ENCODE results near the gene TPI1. TPM values are rescaled to one million over a fixed set of nuclear protein-coding genes. Genes with fewer than 3 reads are reported as not detected.

Gene TPI1
- 233 TPM for total RNA-seq

DNA sequence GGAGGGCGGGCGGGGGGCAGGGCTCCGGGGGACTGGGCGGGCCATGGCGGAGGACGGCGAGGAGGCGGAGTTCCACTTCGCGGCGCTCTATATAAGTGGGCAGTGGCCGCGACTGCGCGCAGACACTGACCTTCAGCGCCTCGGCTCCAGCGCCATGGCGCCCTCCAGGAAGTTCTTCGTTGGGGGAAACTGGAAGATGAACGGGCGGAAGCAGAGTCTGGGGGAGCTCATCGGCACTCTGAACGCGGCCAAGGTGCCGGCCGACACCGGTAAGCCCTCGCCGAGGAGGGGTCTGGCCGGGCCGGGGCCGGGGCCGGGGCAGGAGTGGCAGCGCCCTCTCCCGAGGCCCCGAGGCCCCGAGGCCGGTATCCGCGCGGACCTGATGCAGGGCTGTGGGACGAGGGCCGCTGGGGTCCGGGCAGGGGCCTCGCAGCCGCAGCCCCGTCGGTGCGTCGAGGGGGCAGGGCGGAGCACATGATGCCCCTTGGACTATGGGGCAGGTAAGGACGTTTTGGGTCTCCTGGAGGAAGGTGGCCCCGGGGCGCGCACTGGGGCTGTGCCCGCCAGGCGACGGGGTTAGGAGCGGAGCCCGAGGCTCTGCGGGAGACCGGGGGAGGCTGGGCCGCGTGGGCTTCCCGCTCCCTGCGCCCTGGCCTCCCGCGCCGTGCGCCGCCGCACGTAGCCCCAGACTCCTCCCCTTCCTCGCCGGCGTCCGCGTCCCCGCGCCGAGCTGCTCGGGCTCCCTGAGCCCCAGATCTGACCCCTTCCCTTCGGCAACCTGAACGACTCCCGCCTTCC lies at the start of gene TPI1:
Gene TPI1, plus strand, starts transcription at position 119 of the 798 bp plus-strand sequence. Its CDS starts 36 bp downstream, at position 155.
- ATAC-seq = peak; percentile 86
- DNase-seq (ENCODE audit: low spot score) = peak; percentile 82
- intact Hi-C loops (cut with DNase I) = no loop called here

DNA sequence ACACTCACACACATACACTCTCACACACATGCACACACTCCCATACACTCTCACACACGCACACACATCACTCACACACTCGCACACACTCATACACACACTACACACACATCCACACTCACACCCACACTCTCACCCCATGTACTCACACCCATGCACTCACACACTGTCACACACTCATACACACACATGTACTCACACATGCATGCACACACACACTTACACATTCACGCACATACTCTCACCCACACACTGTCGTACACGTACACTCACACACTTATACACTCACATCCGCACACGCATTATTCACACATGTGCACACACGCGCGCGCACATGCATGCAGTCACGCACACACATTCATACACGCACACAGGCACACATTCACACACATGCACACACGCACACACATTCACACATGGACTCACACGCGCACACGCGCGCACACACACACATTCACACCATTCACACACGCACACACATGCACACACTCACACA lies 49.6 kb upstream of the TPI1 start:
- ATAC-seq = no peak
- intact Hi-C loops (cut with DNase I) = loop anchor here (1.0 kb wide), 1 partner anchor 41 kb away; no protein-coding TSS in a partner anchor
- DNase-seq (ENCODE audit: low spot score) = no peak

DNA sequence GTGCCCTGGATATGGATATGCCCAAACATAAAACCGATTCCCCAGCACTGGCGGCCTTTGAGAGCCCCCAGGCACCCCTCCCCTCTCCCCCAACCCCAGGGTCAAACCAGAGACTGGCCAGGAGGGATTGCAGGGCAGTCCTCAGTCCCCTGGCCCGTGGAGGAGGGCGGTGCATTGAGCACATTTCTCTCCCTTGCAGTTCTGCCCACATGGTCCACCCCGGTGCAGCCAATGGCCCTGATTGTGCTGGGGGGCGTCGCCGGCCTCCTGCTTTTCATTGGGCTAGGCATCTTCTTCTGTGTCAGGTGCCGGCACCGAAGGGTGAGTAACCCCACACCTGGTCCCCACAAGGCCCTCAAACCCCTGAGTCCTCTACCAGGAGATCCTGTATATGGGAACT lies 49.1 kb upstream of the TPI1 start:
- ATAC-seq (no peak), DNase-seq (ENCODE audit: low spot score) (no peak)
- intact Hi-C loops (cut with DNase I) = no loop called here

DNA sequence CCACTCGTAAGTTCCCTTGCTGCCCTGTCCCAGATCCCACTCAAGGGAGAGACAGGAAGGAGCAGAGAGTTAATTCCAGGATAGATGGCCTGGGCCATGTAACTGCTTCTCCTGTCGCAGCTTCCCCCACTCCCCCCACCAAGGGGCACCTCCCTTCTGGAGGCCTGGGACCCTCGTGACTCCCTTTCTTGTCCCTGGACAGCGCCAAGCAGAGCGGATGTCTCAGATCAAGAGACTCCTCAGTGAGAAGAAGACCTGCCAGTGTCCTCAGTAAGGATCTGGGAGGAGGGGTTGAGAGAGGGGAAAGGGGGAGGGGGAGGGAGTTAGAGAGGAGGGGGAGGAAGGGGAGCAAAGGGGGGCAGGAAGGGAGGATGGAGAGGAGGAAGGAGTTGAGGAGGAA lies 48.7 kb upstream of the TPI1 start:
- DNase-seq (ENCODE audit: low spot score) (no peak), ATAC-seq (no peak)
- intact Hi-C loops (cut with DNase I) = no loop called here

DNA sequence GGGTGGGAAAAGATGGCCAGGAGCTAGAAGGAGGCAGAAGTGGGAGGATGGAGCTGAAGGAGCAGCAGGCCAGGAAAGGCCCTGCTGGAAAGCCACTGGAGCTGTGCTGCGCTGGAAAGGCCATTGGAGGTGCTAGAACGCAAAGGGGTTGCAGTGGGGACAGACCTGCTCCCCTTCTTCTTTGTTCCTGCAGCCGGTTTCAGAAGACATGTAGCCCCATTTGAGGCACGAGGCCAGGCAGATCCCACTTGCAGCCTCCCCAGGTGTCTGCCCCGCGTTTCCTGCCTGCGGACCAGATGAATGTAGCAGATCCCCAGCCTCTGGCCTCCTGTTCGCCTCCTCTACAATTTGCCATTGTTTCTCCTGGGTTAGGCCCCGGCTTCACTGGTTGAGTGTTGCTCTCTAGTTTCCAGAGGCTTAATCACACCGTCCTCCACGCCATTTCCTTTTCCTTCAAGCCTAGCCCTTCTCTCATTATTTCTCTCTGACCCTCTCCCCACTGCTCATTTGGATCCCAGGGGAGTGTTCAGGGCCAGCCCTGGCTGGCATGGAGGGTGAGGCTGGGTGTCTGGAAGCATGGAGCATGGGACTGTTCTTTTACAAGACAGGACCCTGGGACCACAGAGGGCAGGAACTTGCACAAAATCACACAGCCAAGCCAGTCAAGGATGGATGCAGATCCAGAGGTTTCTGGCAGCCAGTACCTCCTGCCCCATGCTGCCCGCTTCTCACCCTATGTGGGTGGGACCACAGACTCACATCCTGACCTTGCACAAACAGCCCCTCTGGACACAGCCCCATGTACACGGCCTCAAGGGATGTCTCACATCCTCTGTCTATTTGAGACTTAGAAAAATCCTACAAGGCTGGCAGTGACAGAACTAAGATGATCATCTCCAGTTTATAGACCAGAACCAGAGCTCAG lies 48.0 kb upstream of the TPI1 start:
- no peak for ATAC-seq
- DNase-seq (ENCODE audit: low spot score) = no peak
- intact Hi-C loops (cut with DNase I) = loop anchor here (10.0 kb wide), 1 partner anchor 65 kb away; the partner anchor contains the start of gene MLF2

DNA sequence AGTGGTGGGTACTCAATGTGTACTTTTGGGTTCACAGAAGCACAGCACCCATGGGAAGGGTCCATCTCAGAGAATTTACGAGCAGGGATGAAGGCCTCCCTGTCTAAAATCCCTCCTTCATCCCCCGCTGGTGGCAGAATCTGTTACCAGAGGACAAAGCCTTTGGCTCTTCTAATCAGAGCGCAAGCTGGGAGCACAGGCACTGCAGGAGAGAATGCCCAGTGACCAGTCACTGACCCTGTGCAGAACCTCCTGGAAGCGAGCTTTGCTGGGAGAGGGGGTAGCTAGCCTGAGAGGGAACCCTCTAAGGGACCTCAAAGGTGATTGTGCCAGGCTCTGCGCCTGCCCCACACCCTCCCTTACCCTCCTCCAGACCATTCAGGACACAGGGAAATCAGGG lies 47.2 kb upstream of the TPI1 start:
- DNase-seq (ENCODE audit: low spot score) = no peak
- intact Hi-C loops (cut with DNase I) = loop anchor here (10.0 kb wide), 1 partner anchor 65 kb away; the partner anchor contains the start of gene MLF2
- no peak for ATAC-seq

DNA sequence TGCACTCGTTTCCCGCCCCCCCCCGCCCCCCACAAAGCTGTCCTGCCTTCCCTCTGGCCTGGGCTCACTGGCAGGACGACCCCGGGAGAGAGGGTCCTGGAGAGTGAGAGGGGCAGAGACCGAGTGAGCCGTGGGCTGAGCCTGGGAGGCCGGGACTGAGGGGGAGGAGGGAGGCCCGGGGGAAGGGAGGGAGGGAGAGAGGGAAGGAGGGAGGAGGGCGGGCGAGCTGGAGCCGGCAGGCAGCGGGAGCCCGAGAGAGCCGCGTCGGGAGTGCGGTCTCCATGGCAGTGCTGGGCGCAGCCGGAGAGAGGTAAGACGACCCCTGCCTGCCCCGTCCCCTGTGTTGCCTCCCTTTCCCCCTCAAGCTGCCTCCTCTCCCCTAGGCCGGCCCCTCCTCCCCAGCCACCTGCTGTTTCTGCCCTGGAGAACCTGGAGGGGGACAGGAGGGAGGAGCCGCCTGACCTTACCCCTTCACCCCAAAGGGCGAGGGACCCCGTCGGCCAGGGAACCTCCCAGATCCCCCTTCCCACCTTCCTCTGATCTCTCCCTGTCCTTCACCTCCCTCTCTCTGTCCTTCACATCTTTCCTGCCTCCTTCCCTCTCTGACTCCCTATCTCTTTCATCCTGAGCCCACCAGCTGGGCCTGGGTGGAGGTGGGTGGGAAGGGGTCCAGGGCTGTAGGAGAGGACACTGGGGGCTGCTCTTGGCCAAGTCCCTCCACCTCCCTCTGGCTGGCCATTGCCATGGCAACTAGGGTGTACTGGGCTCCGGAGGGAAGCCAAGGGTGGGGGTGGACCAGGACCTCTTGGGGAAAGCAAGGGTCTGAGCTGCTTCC lies 45.5 kb upstream of the TPI1 start, which contains the start of gene GPR162:
Gene GPR162, plus strand, starts transcription at position 231 of the 835 bp plus-strand sequence. CDS start 2,078 bp downstream, outside the sequence.
- ATAC-seq (peak; percentile 63), DNase-seq (ENCODE audit: low spot score) (peak; percentile 80)
- intact Hi-C loops (cut with DNase I) = loop anchor here (10.0 kb wide), 1 partner anchor 67 kb away; the partner anchor contains the start of gene MLF2

DNA sequence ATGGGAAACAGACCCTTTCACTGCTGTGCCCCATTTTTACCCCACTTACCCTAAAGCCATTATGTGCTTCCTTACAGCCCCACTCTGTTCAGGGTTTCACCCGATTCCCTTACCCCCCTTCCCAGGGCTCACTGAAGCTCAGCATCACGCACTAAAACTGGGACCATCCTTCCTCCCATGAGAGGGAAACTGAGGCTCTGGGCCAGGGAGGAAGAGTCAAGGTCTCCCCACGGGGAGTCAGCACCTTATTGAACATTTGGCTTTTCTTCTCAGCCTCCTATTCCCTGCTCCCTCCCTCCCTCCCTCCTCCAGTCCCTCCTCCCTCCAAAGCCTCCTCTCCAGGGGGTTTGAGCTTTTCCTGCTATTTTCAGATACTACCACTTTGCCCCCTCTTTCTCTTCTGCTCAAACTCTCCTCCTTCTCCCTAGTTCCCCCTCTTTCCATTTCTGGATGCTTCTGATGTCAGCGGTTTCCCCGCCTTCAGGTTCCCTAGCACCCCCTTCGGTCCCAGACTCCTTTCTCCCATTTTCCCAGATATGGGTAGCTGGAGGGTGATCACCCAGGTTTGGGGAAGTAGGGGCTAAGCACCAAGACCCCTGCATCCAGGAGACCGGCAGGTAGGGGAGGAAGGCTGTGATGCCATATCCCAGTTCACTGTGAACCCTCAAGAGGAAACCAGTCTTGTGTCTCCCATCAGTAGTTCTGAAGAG lies 44.8 kb upstream of the TPI1 start:
- DNase-seq (ENCODE audit: low spot score) (no peak), ATAC-seq (no peak)
- intact Hi-C loops (cut with DNase I) = loop anchor here (10.0 kb wide), 1 partner anchor 68 kb away; the partner anchor contains the start of gene MLF2

DNA sequence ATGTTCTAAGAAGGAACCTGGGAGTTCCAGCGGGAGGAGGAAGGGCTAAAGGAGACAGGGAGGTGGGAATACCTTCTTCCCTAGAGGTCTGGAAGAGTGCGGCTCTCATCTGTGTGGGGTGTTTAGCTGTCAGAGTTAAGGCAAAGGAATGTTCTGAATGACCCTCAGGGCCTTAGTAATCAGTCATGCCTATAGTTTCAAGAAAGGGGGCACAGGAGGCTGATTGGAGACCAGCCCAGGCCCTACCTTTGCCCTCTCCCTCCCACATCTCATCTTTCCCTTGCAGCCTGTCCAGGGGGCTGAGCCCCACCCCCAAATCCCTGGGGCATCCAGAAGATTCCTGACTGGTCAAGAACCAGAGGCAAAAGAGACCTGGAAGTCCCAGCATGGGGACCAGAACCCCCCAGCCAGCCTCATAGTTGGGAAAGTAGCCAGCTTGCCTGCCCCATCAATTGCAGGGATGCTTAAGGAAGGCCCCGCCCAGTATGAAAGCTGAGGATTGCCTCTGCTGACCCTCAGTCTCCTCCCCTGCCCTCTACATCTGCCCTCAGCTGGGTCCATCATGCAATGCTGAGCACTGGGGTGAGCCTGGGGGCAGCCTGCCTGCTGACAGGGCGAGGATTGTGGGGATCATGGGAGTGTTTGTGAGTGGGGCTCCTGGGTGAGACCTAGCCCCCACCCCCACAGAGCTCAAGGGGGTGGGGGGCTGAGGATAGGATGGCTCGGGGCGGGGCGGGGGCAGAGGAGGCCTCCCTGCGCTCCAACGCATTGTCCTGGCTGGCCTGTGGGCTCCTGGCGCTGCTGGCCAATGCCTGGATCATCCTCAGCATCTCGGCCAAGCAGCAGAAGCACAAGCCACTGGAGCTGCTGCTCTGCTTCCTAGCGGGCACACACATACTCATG lies 43.9 kb upstream of the TPI1 start:
- intact Hi-C loops (cut with DNase I) = loop anchor here (10.0 kb wide), 1 partner anchor 69 kb away; the partner anchor contains the start of gene MLF2
- no peak for DNase-seq (ENCODE audit: low spot score)
- no peak for ATAC-seq

DNA sequence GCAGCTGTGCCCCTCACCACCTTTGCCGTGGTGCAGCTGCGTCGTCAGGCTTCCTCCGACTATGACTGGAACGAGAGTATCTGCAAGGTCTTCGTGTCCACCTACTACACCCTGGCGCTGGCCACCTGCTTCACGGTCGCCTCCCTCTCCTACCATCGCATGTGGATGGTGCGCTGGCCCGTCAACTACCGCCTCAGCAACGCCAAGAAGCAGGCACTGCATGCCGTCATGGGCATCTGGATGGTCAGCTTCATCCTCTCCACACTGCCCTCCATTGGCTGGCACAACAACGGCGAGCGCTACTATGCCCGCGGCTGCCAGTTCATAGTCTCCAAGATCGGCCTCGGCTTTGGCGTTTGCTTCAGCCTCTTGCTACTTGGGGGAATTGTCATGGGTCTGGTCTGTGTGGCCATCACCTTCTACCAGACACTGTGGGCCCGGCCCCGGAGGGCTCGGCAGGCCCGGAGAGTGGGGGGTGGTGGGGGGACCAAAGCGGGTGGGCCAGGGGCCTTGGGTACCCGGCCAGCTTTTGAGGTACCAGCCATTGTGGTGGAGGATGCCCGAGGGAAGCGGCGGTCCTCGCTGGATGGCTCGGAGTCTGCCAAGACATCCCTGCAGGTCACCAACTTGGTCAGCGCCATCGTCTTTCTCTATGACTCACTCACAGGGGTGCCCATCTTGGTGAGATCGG lies 43.1 kb upstream of the TPI1 start:
- DNase-seq (ENCODE audit: low spot score) (no peak), ATAC-seq (no peak)
- intact Hi-C loops (cut with DNase I) = loop anchor here (10.0 kb wide), 1 partner anchor 69 kb away; the partner anchor contains the start of gene MLF2

DNA sequence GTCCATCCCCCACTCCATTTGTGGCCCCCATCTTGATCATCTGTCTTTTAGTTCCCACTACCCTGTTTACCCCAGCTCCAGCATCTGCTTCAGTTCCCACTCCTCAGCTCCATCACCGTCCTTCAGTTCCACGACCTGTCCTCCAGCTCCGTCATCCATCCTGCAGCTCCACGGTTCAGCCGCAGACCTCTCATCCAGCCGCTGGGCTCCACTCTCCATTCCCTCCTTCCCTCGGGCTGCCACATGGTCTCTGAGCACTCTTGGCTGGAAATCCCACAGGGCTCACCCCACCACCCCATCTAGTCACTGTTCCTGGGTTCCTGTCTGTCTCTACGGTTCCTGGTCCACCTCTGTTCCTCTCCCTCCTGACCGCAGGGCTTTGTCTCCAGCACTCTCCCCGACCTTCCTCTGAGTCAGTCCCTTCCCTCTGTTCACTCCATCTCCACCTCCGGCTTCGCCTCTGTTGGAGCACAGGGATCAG lies 42.4 kb upstream of the TPI1 start:
- intact Hi-C loops (cut with DNase I) = loop anchor here (10.0 kb wide), 1 partner anchor 70 kb away; the partner anchor contains the start of gene MLF2

DNA sequence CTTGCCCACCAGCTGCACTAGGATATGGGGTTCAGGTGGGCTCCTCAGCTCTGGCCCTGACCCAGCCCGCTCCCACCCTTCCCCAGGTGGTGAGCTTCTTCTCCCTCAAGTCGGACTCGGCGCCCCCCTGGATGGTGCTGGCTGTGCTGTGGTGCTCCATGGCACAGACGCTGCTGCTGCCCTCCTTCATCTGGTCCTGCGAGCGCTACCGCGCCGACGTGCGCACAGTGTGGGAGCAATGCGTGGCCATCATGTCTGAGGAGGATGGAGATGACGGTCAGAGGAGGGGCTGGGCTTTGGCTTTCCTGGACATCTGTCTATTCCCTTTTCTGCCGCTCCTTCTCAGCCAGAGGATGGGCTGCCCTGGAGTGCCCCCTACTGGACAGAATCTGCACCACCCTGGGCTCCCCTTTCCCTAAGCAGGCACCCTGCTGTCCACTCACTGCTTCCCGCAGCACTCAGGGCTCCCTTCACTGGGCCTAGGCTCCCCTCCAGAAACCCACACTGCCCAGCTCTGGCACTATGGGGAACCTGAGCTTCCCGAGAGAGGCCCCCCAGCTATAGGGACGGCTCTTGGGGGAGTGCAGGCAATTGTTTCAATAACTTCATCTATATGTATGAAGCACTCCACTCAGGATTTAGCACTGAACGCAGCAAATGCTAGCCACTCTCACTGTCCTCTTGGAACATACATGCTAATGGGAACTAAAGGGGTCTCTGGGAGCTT lies 41.8 kb upstream of the TPI1 start:
- ATAC-seq = peak; percentile 71
- peak; percentile 94 for DNase-seq (ENCODE audit: low spot score)
- intact Hi-C loops (cut with DNase I) = loop anchor here (10.0 kb wide), 1 partner anchor 71 kb away; the partner anchor contains the start of gene MLF2

More for the DNA sequence above, 42.4 kb upstream of the TPI1 start:
- ATAC-seq (no peak), DNase-seq (ENCODE audit: low spot score) (no peak)

DNA sequence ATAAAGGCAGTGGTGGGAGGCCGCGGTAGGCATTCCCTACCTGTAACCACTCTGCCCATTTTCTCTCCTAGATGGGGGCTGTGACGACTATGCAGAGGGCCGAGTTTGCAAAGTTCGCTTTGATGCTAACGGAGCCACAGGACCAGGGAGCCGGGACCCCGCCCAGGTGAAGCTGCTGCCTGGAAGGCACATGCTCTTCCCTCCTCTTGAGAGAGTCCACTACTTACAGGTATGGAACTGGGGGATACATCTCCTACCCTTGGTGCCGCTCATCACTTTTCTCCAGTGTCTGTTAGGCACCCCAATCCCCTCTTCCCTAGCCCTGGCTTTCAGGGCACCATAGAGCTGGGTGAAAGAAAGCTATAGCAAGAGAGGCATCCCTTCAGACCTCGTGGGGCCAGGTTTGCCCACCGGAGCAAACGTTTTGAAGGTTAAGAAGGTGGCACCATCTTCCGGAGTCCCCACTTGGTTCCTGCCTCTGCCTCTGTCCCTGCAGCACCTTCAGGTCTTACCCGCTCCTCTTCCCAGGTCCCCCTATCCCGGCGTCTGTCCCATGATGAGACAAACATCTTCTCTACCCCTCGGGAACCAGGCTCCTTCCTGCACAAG lies 41.1 kb upstream of the TPI1 start:
- DNase-seq (ENCODE audit: low spot score) = no peak
- intact Hi-C loops (cut with DNase I) = loop anchor here (10.0 kb wide), 1 partner anchor 71 kb away; the partner anchor contains the start of gene MLF2
- ATAC-seq = no peak

DNA sequence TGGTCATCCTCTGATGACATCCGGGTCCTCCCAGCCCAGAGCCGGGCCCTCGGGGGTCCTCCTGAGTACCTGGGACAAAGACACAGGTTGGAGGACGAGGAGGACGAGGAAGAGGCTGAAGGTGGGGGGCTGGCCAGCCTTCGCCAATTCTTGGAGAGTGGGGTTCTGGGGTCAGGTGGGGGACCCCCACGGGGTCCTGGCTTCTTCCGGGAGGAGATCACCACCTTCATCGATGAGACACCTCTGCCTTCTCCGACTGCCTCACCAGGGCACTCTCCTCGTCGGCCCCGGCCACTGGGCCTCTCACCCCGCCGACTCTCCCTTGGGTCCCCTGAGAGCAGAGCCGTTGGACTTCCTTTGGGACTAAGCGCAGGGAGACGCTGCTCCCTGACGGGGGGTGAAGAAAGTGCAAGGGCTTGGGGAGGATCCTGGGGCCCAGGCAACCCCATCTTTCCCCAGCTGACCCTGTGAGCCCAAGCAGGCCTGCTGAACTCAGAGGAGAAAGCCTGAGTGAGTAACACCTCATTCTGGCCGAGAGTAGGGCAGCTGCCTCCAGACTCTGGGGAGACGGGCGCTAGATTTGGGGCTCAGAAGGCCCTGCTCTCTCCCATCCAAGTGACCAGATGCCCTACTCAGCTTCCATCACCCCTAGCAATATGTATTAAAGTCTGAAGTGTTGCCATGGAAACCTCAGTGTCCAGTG lies 40.4 kb upstream of the TPI1 start:
- intact Hi-C loops (cut with DNase I) = loop anchor here (10.0 kb wide), 1 partner anchor 72 kb away; the partner anchor contains the start of gene MLF2
- ATAC-seq = no peak
- DNase-seq (ENCODE audit: low spot score) = no peak
